Mucosa of gallbladder (tissue), 1 donor: ENCODE results near the gene OR13C4. TPM values are rescaled to one million over a fixed set of nuclear protein-coding genes. Genes with fewer than 3 reads are reported as not detected.

ENCODE experiments used
- total RNA-seq: library from RNA; stranded (reverse); gene quantifications from one replicate; pipeline ENCODE4 v1.2.1, GENCODE V29; 2021
- donor health status: DM: no; HTN: no; CAD: no.

OR13C4 gene
- total RNA-seq, 1 donor from 2014 or later: not detected

Other genes starting within 250 kb of the OR13C4 start
- gene OR13F1, start 22.9 kb downstream of the OR13C4 start, total RNA-seq: not detected
- gene OR13C3, start 9.6 kb upstream of the OR13C4 start, total RNA-seq: not detected
- gene OR13C8, start 42.0 kb upstream of the OR13C4 start, total RNA-seq: not detected
- not detected for gene OR13C5, start 72.2 kb upstream of the OR13C4 start, total RNA-seq
- not detected for gene OR13C2, start 78.4 kb upstream of the OR13C4 start, total RNA-seq
- not detected for gene OR13C9, start 91.0 kb upstream of the OR13C4 start, total RNA-seq
- gene OR13D1, start 167.3 kb upstream of the OR13C4 start, total RNA-seq: not detected
- gene NIPSNAP3A, start 220.5 kb upstream of the OR13C4 start, total RNA-seq: 19.5 TPM
- gene NIPSNAP3B, start 236.9 kb upstream of the OR13C4 start, total RNA-seq: 2.8 TPM